Ovary (tissue), 9 donors: ENCODE results near the gene OCA2. TPM values are rescaled to one million over a fixed set of nuclear protein-coding genes. Genes with fewer than 3 reads are reported as not detected.
"Not testable (repeated sequence)": the region's sequence is repeated elsewhere in the genome, so short reads cannot be mapped to it uniquely, and the experiment has no call there.

ENCODE experiments used
- DNase-seq, 5 donors: peaks; one replicate each; pipeline ENCODE4 v3.0.0-alpha.2; 2019 to 2020
- H3K27ac ChIP-seq, 2 donors: fragments of 200-600 bp; one replicate each; pipeline versions ENCODE4 v1.5.1 to v1.8.0; 2019 to 2022
- H3K27me3 ChIP-seq: fragments of 200-600 bp; one replicate; pipeline ENCODE4 v1.8.0; 2022
- H3K36me3 ChIP-seq: fragments of 200-600 bp; sonication (generic); one replicate; pipeline ENCODE4 v1.5.1; 2019
- H3K4me1 ChIP-seq: one replicate; pipeline ENCODE4 v1.8.1; 2013; ENCODE audit warnings: mild to moderate bottlenecking, moderate library complexity; ENCODE audit not compliant: insufficient read depth
- H3K4me3 ChIP-seq: fragments of 200-600 bp; sonication (generic); one replicate; pipeline ENCODE4 v1.5.1; 2017
- H3K9me3 ChIP-seq, 2 donors: fragments of 200-600 bp in 1 of 2; sonication (generic) in 1 of 2; one replicate each; pipeline versions ENCODE4 v1.5.1 to v1.8.1; 2013 to 2019; ENCODE audit warnings: mild to moderate bottlenecking in 1 of 2, moderate library complexity in 1 of 2
- EP300 ChIP-seq: sonication (generic); formaldehyde crosslinking; IDR thresholded peaks from one replicate; pipeline ENCODE4 v1.6.1; 2017; ENCODE audit warnings: antibody characterized with exemption
- POLR2A ChIP-seq: fragments of 450-650 bp; IDR thresholded peaks from one replicate; pipeline ENCODE4 v1.6.1; 2017; ENCODE audit warnings: antibody characterized with exemption, mild to moderate bottlenecking, moderate library complexity
- WGBS, 3 donors: extraction: QIAGEN DNeasy Blood & Tissue Kit in 1 of 3; methylation state at CpG; one replicate each; pipeline versions ENCODE4 v1.1.5 to v1.1.7; 2013 to 2017; 5-methylcytosine and 5-hydroxymethylcytosine counted together
- intact Hi-C, 4 donors: fragments of 100-400 bp; cut with DNase I; formaldehyde crosslinking; loops; one replicate each; pipeline versions ENCODE4 v1.11.0 to v1.15.1; 2022 to 2023
- polyA plus RNA-seq, 2 donors: library from polyadenylated mRNA; stranded (reverse); fragments of 200-250 nt in 1 of 2; fragments of 350-450 nt in 1 of 2; fragmentation: Illumina TruSeq in 1 of 2; extraction: RNeasy Lipid Tissue Mini Kit (QIAGEN cat#74804) in 1 of 2; gene quantifications; one replicate each; pipeline ENCODE4 v1.2.3, GENCODE V29; 2013 to 2014
- total RNA-seq, 7 donors: library from RNA; depleted of rRNA in 2 of 7; stranded (reverse); fragments of >200 nt in 2 of 7; fragmentation: NEBNext Ultra II Directional in 3 of 7; extraction: Animal tissue kit (Norgen Biotek cat#: 25700) in 3 of 7; gene quantifications; one replicate each; pipeline versions ENCODE4 v1.1.0 to v1.2.4, GENCODE V29; 2016 to 2023
- TF ChIP-seq, protein P1 (sequence below), 3 donors: fragments of 450-650 bp in 2 of 3; fragments of 200-600 bp in 1 of 3; IDR thresholded peaks; one replicate each; pipeline versions ENCODE4 v1.5.1 to v1.8.0; 2016 to 2022; ENCODE audit warnings: antibody characterized with exemption in 3 of 3, mild to moderate bottlenecking in 1 of 3
- donor health status: DM: no; HTN: no; CAD: no; lungs with moderate emphysema.
- donor health status: DM: no; HTN: no; CAD: no.
- donor health status: Bipolar disorder and iron deficiency.
- donor health status: DM: yes; HTN: yes; CAD: no.
- donor health status: DM: no; HTN: no; CAD: no.
- donor health status: DM: yes; HTN: yes; CAD: no.

The OCA2 gene
- total and polyA plus RNA-seq, 9 donors, result 0.31 to 3.5 (median 0.68) TPM; not detected in 1

DNA sequence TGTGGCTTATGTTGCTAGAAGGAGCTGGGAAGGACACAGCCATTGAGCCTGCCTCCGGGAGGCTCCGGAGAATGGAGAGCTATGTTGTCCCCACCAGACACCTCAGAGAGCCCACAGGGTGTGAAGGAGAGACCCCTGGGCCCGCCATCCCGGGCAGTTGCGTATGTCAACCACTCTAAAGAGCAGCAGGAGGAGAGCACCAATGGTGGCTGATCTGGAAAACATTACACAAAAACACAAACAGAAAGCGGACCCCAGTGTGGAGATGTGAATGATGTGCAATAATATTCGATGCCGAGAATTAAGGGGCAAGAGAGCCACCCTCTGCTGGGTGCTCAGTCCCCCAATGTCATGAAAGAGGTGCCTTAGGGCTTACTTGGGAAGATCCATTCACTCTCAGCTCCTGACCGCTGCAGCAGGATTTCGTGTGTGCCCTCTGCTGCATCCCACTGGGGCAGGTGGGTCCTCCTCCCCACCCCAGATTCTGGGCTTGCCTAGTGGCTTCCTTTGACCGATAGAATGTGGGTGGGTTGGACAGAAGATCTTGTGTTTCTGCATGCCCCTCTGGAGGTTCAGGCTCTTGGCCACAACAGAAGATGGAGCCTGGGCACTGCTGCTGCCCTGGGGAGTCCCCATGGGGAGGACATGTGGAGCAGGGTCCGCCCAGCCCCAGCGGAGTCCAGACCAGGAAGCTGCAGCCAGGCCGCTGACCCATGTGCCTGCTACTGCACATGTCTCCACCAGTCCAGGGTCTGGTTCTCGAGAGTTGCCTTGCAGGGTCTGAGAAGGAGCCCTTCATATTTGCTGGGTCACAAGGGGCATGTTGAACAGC lies 245.3 kb downstream of the OCA2 start:
- Histone ChIP-seq H3K27me3 (no peaks in the 10 kb centered on the region), H3K27ac (no peak overlapping the region), H3K4me1 (no peaks in the 10 kb centered on the region), H3K4me3 (no peak overlapping the region), H3K9me3 (peaks cover 0 to 4% of the 10 kb centered on the region in 2 donors), H3K36me3 (no peaks in the 10 kb centered on the region)
- WGBS, 3 donors, result 92 to 94% (median 92%) methylated on average over 15 of the region's 15 CpGs
- no peak for DNase-seq
- TF ChIP-seq, protein P1, sequence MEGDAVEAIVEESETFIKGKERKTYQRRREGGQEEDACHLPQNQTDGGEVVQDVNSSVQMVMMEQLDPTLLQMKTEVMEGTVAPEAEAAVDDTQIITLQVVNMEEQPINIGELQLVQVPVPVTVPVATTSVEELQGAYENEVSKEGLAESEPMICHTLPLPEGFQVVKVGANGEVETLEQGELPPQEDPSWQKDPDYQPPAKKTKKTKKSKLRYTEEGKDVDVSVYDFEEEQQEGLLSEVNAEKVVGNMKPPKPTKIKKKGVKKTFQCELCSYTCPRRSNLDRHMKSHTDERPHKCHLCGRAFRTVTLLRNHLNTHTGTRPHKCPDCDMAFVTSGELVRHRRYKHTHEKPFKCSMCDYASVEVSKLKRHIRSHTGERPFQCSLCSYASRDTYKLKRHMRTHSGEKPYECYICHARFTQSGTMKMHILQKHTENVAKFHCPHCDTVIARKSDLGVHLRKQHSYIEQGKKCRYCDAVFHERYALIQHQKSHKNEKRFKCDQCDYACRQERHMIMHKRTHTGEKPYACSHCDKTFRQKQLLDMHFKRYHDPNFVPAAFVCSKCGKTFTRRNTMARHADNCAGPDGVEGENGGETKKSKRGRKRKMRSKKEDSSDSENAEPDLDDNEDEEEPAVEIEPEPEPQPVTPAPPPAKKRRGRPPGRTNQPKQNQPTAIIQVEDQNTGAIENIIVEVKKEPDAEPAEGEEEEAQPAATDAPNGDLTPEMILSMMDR (IDR thresholded peaks at IDR 0.05), result no peak
- TF ChIP-seq POLR2A (no peak), EP300 (no peak)
- intact Hi-C loops, result no loop called here

DNA sequence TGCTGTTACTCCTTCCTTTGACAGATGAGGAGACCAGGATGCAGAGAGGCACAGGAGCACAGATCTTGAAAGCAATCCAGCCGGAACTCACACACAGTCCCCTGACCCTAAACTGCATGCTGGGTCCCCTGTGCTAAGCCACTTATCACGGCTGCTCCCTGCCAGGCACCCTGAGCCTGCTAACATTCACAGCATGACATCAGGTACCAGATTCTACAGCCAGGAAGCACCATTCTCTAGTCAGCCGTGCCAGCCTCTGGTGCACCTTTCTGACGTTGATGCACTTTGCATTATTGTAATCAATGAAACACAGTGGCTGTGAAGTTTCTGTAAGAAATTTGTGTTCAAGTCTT lies 247.3 kb downstream of the OCA2 start:
- intact Hi-C loops, result no loop called here
- Histone ChIP-seq H3K27ac (no peak overlapping the region), H3K4me1 (no peaks in the 10 kb centered on the region), H3K27me3 (no peaks in the 10 kb centered on the region), H3K9me3 (peaks cover 0 to 4% of the 10 kb centered on the region in 2 donors), H3K36me3 (no peaks in the 10 kb centered on the region), H3K4me3 (no peak overlapping the region)
- DNase-seq, result no peak
- 70 to 79% (median 72%) methylated on average over 4 of the region's 4 CpGs for WGBS, 3 donors
- no peak for TF ChIP-seq POLR2A

DNA sequence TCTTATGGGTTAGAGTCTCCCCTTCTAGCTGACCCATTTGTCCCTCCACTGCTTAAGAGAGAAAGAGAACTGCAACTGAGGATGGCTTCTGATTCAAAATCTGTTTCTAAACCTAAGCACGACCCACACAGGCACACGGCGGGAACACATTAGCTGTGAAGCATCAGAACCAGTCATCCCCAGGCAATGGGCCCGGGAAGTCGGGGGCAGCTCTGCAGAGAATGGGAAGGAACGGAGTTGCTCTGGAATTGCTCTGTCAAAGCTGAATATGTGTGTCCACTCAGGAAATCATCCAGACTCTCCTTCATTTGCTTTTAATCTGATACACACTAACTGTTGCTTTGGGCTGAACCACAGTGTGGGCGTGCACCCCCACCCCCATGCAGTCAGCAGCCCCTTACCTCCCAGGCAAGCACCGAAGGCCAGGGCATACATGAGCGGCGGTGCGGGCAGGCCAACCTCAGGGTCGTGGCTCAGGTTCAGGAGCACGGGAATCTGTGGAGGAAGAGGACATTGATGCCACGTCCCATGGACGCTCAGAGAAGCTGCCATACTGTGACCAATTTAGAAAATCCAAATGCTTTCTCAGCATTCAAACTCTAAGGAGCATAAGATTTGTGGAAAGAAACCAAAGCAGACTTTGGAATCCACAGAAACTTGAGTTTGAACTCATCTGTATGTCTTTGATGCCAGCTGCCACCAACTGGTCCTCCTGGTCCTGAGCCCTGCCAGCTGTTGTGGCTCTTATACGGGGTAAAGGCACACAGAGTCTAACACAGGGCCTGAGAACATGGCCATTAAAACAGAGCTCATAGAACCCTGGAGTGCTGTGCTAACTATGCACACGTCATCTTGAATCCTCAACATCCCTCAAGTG lies 247.9 kb downstream of the OCA2 start:
- no peak overlapping the region for H3K4me3 ChIP-seq
- H3K4me1 ChIP-seq, result no peaks in the 10 kb centered on the region
- H3K9me3 ChIP-seq, result peaks cover 0 to 4% of the 10 kb centered on the region in 2 donors
- intact Hi-C loops, result no loop called here
- DNase-seq, result no peak
- no peaks in the 10 kb centered on the region for H3K27me3 ChIP-seq
- 81 to 88% (median 87%) methylated on average over 17 of the region's 17 CpGs for WGBS, 3 donors
- H3K36me3 ChIP-seq, result no peaks in the 10 kb centered on the region
- TF ChIP-seq POLR2A (no peak), EP300 (no peak)
- TF ChIP-seq, protein P1 (IDR thresholded peaks at IDR 0.05), result no peak
- no peak overlapping the region for H3K27ac ChIP-seq

DNA sequence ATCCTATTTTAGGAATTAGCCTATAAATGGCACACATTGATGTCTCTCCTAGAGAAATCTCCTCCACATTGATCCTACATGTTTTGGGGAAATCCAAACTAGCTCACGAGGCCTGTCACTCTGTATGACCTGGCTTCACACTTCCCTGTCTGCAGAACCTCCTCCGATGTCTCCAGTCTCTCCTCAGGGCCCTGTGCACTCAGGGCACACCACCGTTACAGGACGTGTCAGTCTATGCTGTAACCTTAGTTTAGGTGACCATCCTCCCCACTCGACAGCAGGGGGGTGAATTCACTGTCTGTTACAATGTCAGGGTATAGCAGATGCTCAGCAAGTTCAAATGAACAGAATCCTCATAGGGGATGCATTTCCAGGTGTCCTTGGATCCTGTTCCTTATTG lies 249.1 kb downstream of the OCA2 start:
- TF ChIP-seq, protein P1 (IDR thresholded peaks at IDR 0.05), result no peak
- TF ChIP-seq POLR2A (no peak), EP300 (no peak)
- H3K9me3 ChIP-seq, result peaks cover 0 to 4% of the 10 kb centered on the region in 2 donors
- no peaks in the 10 kb centered on the region for H3K36me3 ChIP-seq
- H3K27me3 ChIP-seq, result no peaks in the 10 kb centered on the region
- 76 to 85% (median 82%) methylated on average over 5 of the region's 5 CpGs for WGBS, 3 donors
- no peak overlapping the region for H3K27ac ChIP-seq
- intact Hi-C loops, result no loop called here
- no peak for DNase-seq
- H3K4me1 ChIP-seq, result no peaks in the 10 kb centered on the region
- no peak overlapping the region for H3K4me3 ChIP-seq

DNA sequence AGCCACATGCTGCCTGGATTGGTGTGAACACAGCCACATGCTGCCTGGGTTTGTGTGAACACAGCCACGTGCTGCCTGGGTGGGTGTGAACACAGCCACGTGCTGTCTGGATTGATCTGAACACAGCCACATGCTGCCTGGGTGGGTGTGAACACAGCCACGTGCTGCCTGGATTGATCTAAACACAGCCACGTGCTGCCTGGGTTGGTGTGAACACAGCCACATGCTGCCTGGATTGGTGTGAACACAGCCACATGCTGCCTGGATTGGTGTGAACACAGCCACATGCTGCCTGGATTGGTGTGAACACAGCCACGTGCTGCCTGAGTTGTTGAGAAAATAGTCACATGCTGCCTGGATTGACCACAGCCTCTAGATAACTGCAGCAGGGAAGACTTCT lies 250.2 kb downstream of the OCA2 start:
- H3K4me1 ChIP-seq, H3K27me3 ChIP-seq, H3K9me3 ChIP-seq, intact Hi-C loops, H3K4me3 ChIP-seq, H3K27ac ChIP-seq, DNase-seq, H3K36me3 ChIP-seq: not testable (repeated sequence)
- 55 to 69% (median 66%) methylated on average over 5 of the region's 5 CpGs for WGBS, 3 donors
